Keratinocyte (primary cell): ENCODE measurements around the gene C22orf15.

ENCODE experiments used
- CTCF ChIP-seq, 3 experiments: IDR thresholded peaks in 1 of 3; conservative IDR thresholded peaks in 1 of 3; optimal IDR thresholded peaks in 1 of 3; 2 replicates in 2 of 3; 3 replicates in 1 of 3; pipeline versions ENCODE3 to v1.5.1; 2011; ENCODE audit warnings: low read length in 3 of 3, mild to moderate bottlenecking in 3 of 3, moderate library complexity in 2 of 3, control low read depth in 1 of 3, inconsistent platforms in 1 of 3; ENCODE audit not compliant: insufficient read depth in 2 of 3; ENCODE audit errors: extremely low read depth in 1 of 3
- EZH2 ChIP-seq: IDR thresholded peaks from one replicate; pipeline ENCODE4 v1.6.1; 2012; ENCODE audit warnings: inconsistent platforms, mild to moderate bottlenecking, low read length, moderate library complexity

- TF ChIP-seq CTCF (optimal IDR thresholded peaks at IDR 0.05 in 1 of 3, IDR thresholded peaks at IDR 0.05 in 1 of 3, conservative IDR thresholded peaks at IDR 0.05 in 1 of 3; ENCODE audit: extremely low read depth in 1 of 3, insufficient read depth in 2 of 3, low read length in 3 of 3) (no peak), EZH2 (no peak)
Measured at GRCh38 chr22:23801238-23801821, 38.5 kb downstream of the C22orf15 start.
